ENCODE data around the gene CXCL3.

GRCh38 chr4:74055096-74055495 lies 16.6 kb upstream of the CXCL3 start:
- no peak for TF ChIP-seq GABPA (IDR thresholded peaks at IDR 0.05; ENCODE audit: low read depth)
- no peak for TF ChIP-seq CTCF (IDR thresholded peaks at IDR 0.05; ENCODE audit: insufficient read depth, low read length)
- TF ChIP-seq SPI1 (IDR thresholded peaks at IDR 0.05; ENCODE audit: borderline replicate concordance, low read depth), result no peak
- TF ChIP-seq, protein P1, sequence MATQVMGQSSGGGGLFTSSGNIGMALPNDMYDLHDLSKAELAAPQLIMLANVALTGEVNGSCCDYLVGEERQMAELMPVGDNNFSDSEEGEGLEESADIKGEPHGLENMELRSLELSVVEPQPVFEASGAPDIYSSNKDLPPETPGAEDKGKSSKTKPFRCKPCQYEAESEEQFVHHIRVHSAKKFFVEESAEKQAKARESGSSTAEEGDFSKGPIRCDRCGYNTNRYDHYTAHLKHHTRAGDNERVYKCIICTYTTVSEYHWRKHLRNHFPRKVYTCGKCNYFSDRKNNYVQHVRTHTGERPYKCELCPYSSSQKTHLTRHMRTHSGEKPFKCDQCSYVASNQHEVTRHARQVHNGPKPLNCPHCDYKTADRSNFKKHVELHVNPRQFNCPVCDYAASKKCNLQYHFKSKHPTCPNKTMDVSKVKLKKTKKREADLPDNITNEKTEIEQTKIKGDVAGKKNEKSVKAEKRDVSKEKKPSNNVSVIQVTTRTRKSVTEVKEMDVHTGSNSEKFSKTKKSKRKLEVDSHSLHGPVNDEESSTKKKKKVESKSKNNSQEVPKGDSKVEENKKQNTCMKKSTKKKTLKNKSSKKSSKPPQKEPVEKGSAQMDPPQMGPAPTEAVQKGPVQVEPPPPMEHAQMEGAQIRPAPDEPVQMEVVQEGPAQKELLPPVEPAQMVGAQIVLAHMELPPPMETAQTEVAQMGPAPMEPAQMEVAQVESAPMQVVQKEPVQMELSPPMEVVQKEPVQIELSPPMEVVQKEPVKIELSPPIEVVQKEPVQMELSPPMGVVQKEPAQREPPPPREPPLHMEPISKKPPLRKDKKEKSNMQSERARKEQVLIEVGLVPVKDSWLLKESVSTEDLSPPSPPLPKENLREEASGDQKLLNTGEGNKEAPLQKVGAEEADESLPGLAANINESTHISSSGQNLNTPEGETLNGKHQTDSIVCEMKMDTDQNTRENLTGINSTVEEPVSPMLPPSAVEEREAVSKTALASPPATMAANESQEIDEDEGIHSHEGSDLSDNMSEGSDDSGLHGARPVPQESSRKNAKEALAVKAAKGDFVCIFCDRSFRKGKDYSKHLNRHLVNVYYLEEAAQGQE (IDR thresholded peaks at IDR 0.05; ENCODE audit: insufficient replicate concordance, low read depth), result no peak
- no peak for TF ChIP-seq POLR2AphosphoS5 (IDR thresholded peaks at IDR 0.05; ENCODE audit: low read depth)
